Heart left ventricle (tissue), 13 donors: ENCODE measurements around the gene CEMIP2.

ENCODE experiments used
- POLR2A ChIP-seq, 2 donors: fragments of 450-650 bp; IDR thresholded peaks; one replicate each; pipeline ENCODE4 v1.6.1; 2017; ENCODE audit warnings: antibody characterized with exemption in 2 of 2, mild to moderate bottlenecking in 2 of 2, moderate library complexity in 2 of 2
- TF ChIP-seq, protein P1 (sequence below), 12 donors: fragments of 200-600 bp; sonication (generic) in 4 of 12; IDR thresholded peaks; one replicate each; pipeline versions ENCODE4 v1.5.0 to v1.8.0; 2018 to 2022; ENCODE audit warnings: antibody characterized with exemption in 12 of 12, mild to moderate bottlenecking in 5 of 12
- donor health status: ischemic (EF 13 %, LVEDD 7.1; RV severe dilation, severe dysfunction).
- donor health status: DM: no; HTN: yes; CAD: no.
- donor health status: DM: no; HTN: no; CAD: no.
- donor health status: ischemic (EF 25% LVEDD 6.9; RV normal size, moderate dysfunction).
- donor health status: ischemic (EF 25% LVEDD 5.7; RV mildly dilated, moderate dysfunction).
- donor health status: ischemic (EF 35%, LVEDD 5.7; RV mildly dilated, moderate dysfunction).
- donor health status: nonischemic (EF 11% LVEDD 7.7; RV severe dilation, severe dysfunction).
- donor health status: DM: yes; HTN: yes; CAD: no.
- donor health status: PGD.
- donor health status: ischemic (EF 29% LVEDD 5.4; RV normal size, mild dysfunction).
- donor health status: nonischemic (EF 23%, LVEDD 6.1; RV moderate dilation, normal function).

- TF ChIP-seq, protein P1, sequence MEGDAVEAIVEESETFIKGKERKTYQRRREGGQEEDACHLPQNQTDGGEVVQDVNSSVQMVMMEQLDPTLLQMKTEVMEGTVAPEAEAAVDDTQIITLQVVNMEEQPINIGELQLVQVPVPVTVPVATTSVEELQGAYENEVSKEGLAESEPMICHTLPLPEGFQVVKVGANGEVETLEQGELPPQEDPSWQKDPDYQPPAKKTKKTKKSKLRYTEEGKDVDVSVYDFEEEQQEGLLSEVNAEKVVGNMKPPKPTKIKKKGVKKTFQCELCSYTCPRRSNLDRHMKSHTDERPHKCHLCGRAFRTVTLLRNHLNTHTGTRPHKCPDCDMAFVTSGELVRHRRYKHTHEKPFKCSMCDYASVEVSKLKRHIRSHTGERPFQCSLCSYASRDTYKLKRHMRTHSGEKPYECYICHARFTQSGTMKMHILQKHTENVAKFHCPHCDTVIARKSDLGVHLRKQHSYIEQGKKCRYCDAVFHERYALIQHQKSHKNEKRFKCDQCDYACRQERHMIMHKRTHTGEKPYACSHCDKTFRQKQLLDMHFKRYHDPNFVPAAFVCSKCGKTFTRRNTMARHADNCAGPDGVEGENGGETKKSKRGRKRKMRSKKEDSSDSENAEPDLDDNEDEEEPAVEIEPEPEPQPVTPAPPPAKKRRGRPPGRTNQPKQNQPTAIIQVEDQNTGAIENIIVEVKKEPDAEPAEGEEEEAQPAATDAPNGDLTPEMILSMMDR (IDR thresholded peaks at IDR 0.05), result no peak
- no peak for TF ChIP-seq POLR2A (IDR thresholded peaks at IDR 0.05)
These were observed 112.5 kb downstream of the CEMIP2 start for GRCh38 chr9:71655778-71656177.
